Measurements from ENCODE around the gene PILRB. TPM values are rescaled to one million over a fixed set of nuclear protein-coding genes. Genes with fewer than 3 reads are reported as not detected.
A peak's percentile ranks its signal among the peaks of the same experiment; 100 is the strongest.

PILRB gene
- total RNA-seq, 3 donors from 2014 or later = 36.4 to 95.3 (median 54.3) TPM

DNA sequence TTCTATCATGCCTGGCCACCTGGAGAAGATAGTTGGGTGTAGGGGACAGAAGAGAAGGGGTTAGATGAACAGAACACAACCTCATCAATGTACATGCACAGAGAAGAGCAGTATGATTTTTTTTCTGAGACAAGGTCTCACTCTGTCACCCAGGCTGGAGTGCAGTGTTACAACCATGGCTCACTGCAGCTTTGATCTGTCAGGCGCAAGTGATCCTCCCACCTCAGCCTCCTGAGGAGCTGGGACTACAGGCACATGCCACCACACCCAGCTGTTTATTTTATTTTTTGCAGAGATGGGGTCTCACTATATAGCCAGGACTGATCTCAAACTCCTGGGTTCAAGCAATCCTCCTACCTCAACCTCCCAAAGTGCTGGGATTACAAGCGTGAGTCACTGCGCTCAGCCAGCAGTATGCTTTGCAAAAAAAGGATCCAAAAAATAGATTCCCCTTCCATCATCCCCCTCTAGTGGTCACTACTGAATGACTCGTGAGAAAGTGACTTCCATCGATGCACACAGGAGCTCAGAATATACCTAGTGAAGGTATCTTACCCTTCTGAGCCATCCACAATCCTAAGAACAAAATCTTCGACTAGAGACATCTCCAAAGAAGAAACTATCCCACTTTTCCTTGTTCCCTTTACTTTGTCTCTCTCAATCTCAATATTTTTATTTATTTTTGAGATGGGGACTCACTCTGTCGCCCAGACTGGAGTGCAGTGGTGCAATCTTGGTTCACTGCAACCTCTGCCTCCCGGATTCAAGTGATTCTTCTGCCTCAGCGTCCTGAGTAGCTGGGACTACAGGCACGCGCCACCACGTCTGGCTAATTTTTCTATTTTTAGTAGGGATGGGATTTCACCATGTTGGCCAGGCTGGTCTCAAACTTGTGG lies 49.6 kb downstream of the PILRB start:
- intact Hi-C loops (cut with DNase I, micrococcal nuclease) = no loop called here

DNA sequence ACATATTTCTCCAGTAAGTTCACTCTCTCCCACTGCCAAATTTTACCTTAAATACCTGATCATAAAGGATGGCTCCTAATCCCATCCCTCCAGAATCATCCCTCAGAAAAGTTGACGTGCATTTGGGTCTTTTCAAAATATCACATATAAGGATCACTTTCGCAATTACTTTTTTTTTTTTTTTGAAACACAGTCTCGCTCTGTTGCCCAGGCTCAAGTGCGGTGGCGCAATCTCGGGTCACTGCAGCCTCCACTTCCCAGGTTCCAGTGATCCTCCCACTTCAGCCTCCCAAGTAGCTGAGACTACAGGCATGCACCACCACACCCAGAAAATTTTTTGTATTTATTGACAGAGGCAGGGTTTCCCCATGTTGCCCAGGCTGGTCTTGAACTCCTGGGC lies 53.2 kb downstream of the PILRB start:
- no peak for ATAC-seq
- DNase-seq = no peak
- H3K9me3 ChIP-seq = no peaks in the 10 kb centered on the region
- H3K4me3 ChIP-seq = no peak overlapping the region
- intact Hi-C loops (cut with DNase I, micrococcal nuclease) = no loop called here
- TF ChIP-seq, protein P1, sequence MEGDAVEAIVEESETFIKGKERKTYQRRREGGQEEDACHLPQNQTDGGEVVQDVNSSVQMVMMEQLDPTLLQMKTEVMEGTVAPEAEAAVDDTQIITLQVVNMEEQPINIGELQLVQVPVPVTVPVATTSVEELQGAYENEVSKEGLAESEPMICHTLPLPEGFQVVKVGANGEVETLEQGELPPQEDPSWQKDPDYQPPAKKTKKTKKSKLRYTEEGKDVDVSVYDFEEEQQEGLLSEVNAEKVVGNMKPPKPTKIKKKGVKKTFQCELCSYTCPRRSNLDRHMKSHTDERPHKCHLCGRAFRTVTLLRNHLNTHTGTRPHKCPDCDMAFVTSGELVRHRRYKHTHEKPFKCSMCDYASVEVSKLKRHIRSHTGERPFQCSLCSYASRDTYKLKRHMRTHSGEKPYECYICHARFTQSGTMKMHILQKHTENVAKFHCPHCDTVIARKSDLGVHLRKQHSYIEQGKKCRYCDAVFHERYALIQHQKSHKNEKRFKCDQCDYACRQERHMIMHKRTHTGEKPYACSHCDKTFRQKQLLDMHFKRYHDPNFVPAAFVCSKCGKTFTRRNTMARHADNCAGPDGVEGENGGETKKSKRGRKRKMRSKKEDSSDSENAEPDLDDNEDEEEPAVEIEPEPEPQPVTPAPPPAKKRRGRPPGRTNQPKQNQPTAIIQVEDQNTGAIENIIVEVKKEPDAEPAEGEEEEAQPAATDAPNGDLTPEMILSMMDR (IDR thresholded peaks at IDR 0.05) = no peak
- H3K4me1 ChIP-seq (ENCODE audit: low read depth) = no peaks in the 10 kb centered on the region
- H3K36me3 ChIP-seq (ENCODE audit: low read depth) = no peaks in the 10 kb centered on the region

More for the DNA sequence above, 49.6 kb downstream of the PILRB start:
- no peak overlapping the region for H3K4me3 ChIP-seq
- ATAC-seq (peak; percentile 87), DNase-seq (peak in 1 of 3 donors; percentile 54)
- TF ChIP-seq, protein P1 (IDR thresholded peaks at IDR 0.05) = no peak
- no peaks in the 10 kb centered on the region for H3K9me3 ChIP-seq
- no peaks in the 10 kb centered on the region for H3K36me3 ChIP-seq (ENCODE audit: low read depth)
- H3K4me1 ChIP-seq (ENCODE audit: low read depth) = no peaks in the 10 kb centered on the region

DNA sequence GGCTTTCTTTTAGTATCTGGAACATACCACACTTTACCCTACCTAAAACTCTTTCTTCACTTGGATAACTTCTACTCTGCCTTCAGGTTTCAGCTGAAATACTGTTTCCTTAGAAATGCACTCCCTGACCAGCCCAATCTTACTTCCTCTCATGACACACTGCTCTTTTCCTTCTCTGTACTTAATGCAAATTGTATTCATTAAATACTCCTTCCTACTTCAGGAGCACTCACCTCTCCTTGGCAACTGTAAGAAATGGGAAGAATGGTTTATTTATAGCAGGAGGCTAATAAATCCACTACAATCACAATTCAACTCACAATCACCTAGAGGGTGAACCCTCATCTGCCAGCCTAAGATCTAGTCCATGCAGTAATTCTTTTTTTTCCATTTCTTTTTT lies 55.4 kb downstream of the PILRB start:
- Histone ChIP-seq H3K4me1 (ENCODE audit: low read depth) (no peaks in the 10 kb centered on the region), H3K9me3 (no peaks in the 10 kb centered on the region), H3K4me3 (no peak overlapping the region), H3K36me3 (ENCODE audit: low read depth) (no peaks in the 10 kb centered on the region)
- intact Hi-C loops (cut with DNase I, micrococcal nuclease) = no loop called here
- ATAC-seq = no peak
- DNase-seq = no peak
- TF ChIP-seq, protein P1 (IDR thresholded peaks at IDR 0.05) = no peak

DNA sequence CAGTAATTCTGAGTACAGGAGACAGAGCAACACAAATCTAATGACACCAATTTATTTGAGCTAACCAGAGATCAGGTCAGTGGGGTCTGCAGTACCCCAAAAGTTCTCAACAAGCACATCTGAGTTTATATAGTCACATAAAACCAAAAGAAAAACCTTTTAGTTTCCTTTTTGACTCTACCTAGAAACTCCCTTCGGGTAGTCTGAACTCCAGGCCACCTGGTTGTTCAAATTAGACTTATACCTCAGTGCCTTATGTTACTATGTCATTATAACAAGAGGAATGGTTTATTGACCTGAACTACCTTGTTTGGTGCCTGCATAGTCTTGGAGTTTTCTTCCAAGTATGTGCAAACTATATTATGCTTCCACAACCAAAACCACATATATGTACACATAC lies 56.0 kb downstream of the PILRB start:
- intact Hi-C loops (cut with DNase I, micrococcal nuclease) = no loop called here
- no peak for ATAC-seq
- TF ChIP-seq, protein P1 (IDR thresholded peaks at IDR 0.05) = no peak

DNA sequence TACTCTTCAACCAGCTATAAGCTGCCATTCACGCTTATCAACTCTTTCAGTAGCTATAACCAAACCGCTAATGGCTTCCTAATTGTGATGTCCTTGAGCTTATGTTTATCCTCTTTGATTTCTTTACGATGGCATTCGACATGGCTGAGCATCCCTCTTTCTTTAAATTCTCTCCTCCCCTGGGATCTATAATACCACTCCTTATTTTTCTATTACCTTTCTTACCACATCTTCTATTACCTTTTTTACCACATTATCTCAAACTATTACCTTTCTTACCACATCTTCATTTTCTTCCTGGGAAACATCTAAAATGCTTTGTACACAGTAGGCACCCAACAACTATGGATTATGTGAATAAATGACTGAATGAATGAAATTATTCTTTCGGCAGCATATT lies 57.5 kb downstream of the PILRB start:
- H3K36me3 ChIP-seq (ENCODE audit: low read depth) = no peaks in the 10 kb centered on the region
- no peaks in the 10 kb centered on the region for H3K9me3 ChIP-seq
- ATAC-seq = no peak
- TF ChIP-seq, protein P1 (IDR thresholded peaks at IDR 0.05) = no peak
- intact Hi-C loops (cut with DNase I, micrococcal nuclease) = no loop called here
- no peaks in the 10 kb centered on the region for H3K4me1 ChIP-seq (ENCODE audit: low read depth)
- no peak for DNase-seq
- H3K4me3 ChIP-seq = no peak overlapping the region

More for the DNA sequence above, 56.0 kb downstream of the PILRB start:
- H3K36me3 ChIP-seq (ENCODE audit: low read depth) = no peaks in the 10 kb centered on the region
- H3K4me1 ChIP-seq (ENCODE audit: low read depth) = no peaks in the 10 kb centered on the region
- no peaks in the 10 kb centered on the region for H3K9me3 ChIP-seq
- DNase-seq = no peak
- H3K4me3 ChIP-seq = no peak overlapping the region

Other genes starting within 250 kb of the PILRB start
- gene TAF6, start 238.8 kb upstream of the PILRB start, total RNA-seq = 10 to 100 TPM; 31.6 to 62.5 (median 34.2) TPM
- gene CNPY4, start 238.5 kb upstream of the PILRB start, total RNA-seq = 10 to 100 TPM in 1 of 3 donors, 1 to 10 TPM in 2; 7.8 to 19.4 (median 8.6) TPM
- 1 to 10 TPM; 2.5 to 4.9 (median 3.2) TPM for gene MBLAC1, start 231.2 kb upstream of the PILRB start, total RNA-seq
- 100 to 1,000 TPM; 135 to 221 (median 187) TPM for gene LAMTOR4, start 209.2 kb upstream of the PILRB start, total RNA-seq
- 10 to 100 TPM; 36.7 to 78.9 (median 49.0) TPM for gene TRAPPC14, start 199.4 kb upstream of the PILRB start, total RNA-seq
- 1 to 10 TPM; 5.4 to 8.0 (median 6.1) TPM for gene GAL3ST4, start 189.5 kb upstream of the PILRB start, total RNA-seq
- gene GPC2, start 180.7 kb upstream of the PILRB start, total RNA-seq = 1 to 10 TPM; 3.4 to 6.2 (median 5.1) TPM
- 1 to 10 TPM; 2.4 to 6.4 (median 2.8) TPM for gene STAG3, start 180.2 kb upstream of the PILRB start, total RNA-seq
- 1 to 10 TPM in 1 of 3 donors, under 1 TPM in 1, not detected in 1; 0.76 to 1.4 TPM for gene PVRIG, start 138.2 kb upstream of the PILRB start, total RNA-seq
- not detected for gene SPDYE3, start 50.4 kb upstream of the PILRB start, total RNA-seq
- gene PILRA, start 15.4 kb downstream of the PILRB start, total RNA-seq = 10 to 100 TPM in 1 of 3 donors, 1 to 10 TPM in 2; 4.2 to 15.9 (median 7.8) TPM
- gene ZCWPW1, start 70.6 kb downstream of the PILRB start, total RNA-seq = 1 to 10 TPM; 1.8 to 6.1 (median 2.3) TPM
- gene MEPCE, start 71.7 kb downstream of the PILRB start, total RNA-seq = 10 to 100 TPM; 29.3 to 46.8 (median 35.2) TPM
- gene PPP1R35, start 78.4 kb downstream of the PILRB start, total RNA-seq = 10 to 100 TPM; 28.2 to 40.0 (median 28.9) TPM
- gene SPACDR, start 106.1 kb downstream of the PILRB start, total RNA-seq = 1 to 10 TPM in 1 of 3 donors, under 1 TPM in 2; 0.43 to 1.0 (median 0.96) TPM
- 10 to 100 TPM; 45.1 to 65.2 (median 64.8) TPM for gene TSC22D4, start 121.1 kb downstream of the PILRB start, total RNA-seq
- gene NYAP1, start 125.8 kb downstream of the PILRB start, total RNA-seq = 1 to 10 TPM in 1 of 3 donors, under 1 TPM in 2; 0.23 to 2.8 (median 0.46) TPM
- 100 to 1,000 TPM in 1 of 3 donors, 10 to 100 TPM in 2; 56.5 to 113 (median 58.1) TPM for gene AGFG2, start 181.1 kb downstream of the PILRB start, total RNA-seq
- gene SAP25, start 215.8 kb downstream of the PILRB start, total RNA-seq = 1 to 10 TPM; 2.8 to 4.3 (median 3.5) TPM
- gene LRCH4, start 228.0 kb downstream of the PILRB start, total RNA-seq = 10 to 100 TPM; 57.2 to 71.0 (median 63.9) TPM
- gene FBXO24, start 228.2 kb downstream of the PILRB start, total RNA-seq = 1 to 10 TPM in 1 of 3 donors, under 1 TPM in 2; 0.48 to 1.1 (median 0.66) TPM
- 10 to 100 TPM in 2 of 3 donors, 1 to 10 TPM in 1; 6.1 to 47.9 (median 18.9) TPM for gene PCOLCE, start 244.2 kb downstream of the PILRB start, total RNA-seq

Data from mucosa of descending colon (tissue), 3 donors.